IPS-20b (cell line): ENCODE data around the gene SLC24A2.

Experiments used
- H3K27ac ChIP-seq: one replicate; pipeline ENCODE4 v1.5.1; 2013; ENCODE audit warnings: low read length
- H3K27me3 ChIP-seq: 2 replicates; pipeline ENCODE4 v1.6.1; 2013; ENCODE audit warnings: mild to moderate bottlenecking, low read length, inconsistent platforms; ENCODE audit not compliant: insufficient read depth
- H3K36me3 ChIP-seq: 2 replicates; pipeline ENCODE4 v1.6.1; 2013; ENCODE audit warnings: low read depth, mild to moderate bottlenecking, inconsistent platforms, low read length, moderate library complexity; ENCODE audit not compliant: insufficient read depth
- H3K4me1 ChIP-seq: 2 replicates; pipeline ENCODE4 v1.6.1; 2013; ENCODE audit warnings: mild to moderate bottlenecking, control low read depth, inconsistent platforms, low read length, moderate library complexity; ENCODE audit not compliant: insufficient read depth
- H3K4me3 ChIP-seq: 2 replicates; pipeline ENCODE4 v1.5.1; 2013; ENCODE audit warnings: mild to moderate bottlenecking, low read length, inconsistent platforms
- H3K9ac ChIP-seq: 2 replicates; pipeline ENCODE4 v1.6.1; 2013; ENCODE audit warnings: low read depth, mild to moderate bottlenecking, inconsistent platforms, low read length, moderate library complexity
- H3K9me3 ChIP-seq: 2 replicates; pipeline ENCODE4 v1.6.1; 2013; ENCODE audit warnings: mild to moderate bottlenecking, low read depth, low read length, inconsistent platforms; ENCODE audit not compliant: insufficient read depth

Gene SLC24A2

DNA sequence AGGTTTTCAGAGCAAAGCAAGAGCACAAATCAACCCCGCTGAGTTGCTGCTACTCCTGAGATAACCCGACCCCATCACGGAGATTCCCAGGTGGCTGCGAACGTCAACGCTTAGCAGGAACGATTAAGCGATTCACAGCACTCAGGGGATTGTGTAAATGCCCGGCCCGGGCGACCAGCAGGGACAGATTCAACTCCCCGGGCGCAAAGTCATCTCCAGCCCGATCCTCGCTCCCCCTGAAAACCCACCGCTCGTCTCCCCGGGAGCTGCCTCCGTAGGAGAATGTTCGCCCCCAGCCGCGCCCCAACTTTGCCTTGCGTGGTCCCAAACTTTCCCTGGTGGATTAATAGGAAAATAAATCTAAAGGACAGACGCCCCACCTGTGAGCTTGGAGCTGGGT is 685 bp downstream of the SLC24A2 start:
- Histone ChIP-seq H3K9me3 (peaks cover 5% of the 10 kb centered on the region; the same call in 1 of the 2 replicates), H3K4me1 (peaks cover 16% of the 10 kb centered on the region), H3K9ac (peak overlapping the region; percentile 34; the same call in 1 of the 2 replicates), H3K27ac (no peak overlapping the region), H3K4me3 (peak overlapping the region; percentile 70; the same call in 1 of the 2 replicates), H3K27me3 (peaks cover 52% of the 10 kb centered on the region), H3K36me3 (no peaks in the 10 kb centered on the region; the same call in 1 of the 2 replicates)

DNA sequence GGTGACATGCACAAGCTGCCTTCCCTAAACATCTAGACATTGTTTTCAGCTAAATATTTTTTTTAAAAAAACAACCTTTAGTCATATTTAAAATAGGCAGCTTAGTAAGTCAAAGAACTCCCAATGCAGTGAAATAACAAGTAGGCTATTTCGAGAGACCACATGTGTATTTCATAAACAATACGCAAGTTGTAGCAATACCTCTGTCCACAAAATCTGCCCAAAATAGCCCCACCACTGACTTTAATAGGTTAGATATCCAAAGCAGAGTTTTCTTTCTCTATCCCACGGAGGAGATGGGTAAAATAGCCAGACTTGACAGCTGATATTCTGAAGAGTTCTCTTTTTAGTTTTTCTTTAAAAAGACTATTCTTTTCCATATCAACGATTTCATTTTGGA is 1.2 kb downstream of the SLC24A2 start:
- H3K9ac ChIP-seq = no peak overlapping the region; the same call in 1 of the 2 replicates
- H3K4me3 ChIP-seq = peak overlapping the region; percentile 70; the same call in 1 of the 2 replicates
- H3K36me3 ChIP-seq = no peaks in the 10 kb centered on the region; the same call in 1 of the 2 replicates
- H3K27me3 ChIP-seq = peaks cover 52% of the 10 kb centered on the region
- no peak overlapping the region for H3K27ac ChIP-seq
- H3K9me3 ChIP-seq = peaks cover 5% of the 10 kb centered on the region; the same call in 1 of the 2 replicates
- H3K4me1 ChIP-seq = peaks cover 13% of the 10 kb centered on the region

DNA sequence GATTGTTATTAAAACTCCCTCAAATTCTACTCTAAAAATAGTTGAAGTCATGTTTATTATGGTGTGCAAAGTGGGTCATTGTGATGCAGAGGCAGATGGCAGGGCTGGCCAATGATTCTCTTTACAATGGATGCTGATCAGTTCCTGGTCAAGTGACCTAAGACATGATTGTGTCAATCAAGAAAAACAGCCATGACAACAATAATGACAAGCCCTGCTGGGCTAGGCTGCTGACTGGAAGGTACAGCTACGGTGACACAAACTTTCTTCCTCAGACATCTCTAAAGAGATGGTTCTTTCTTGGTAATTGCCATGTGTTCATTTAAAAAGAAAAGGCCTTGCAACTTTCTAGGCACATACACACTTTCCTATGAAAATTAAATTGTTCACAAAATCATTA is 3.6 kb downstream of the SLC24A2 start:
- H3K36me3 ChIP-seq = no peaks in the 10 kb centered on the region; the same call in 1 of the 2 replicates
- peaks cover 45% of the 10 kb centered on the region for H3K27me3 ChIP-seq
- H3K4me1 ChIP-seq = peaks cover 13% of the 10 kb centered on the region
- H3K27ac ChIP-seq = no peak overlapping the region
- no peaks in the 10 kb centered on the region for H3K9me3 ChIP-seq
- no peak overlapping the region for H3K9ac ChIP-seq
- no peak overlapping the region for H3K4me3 ChIP-seq

DNA sequence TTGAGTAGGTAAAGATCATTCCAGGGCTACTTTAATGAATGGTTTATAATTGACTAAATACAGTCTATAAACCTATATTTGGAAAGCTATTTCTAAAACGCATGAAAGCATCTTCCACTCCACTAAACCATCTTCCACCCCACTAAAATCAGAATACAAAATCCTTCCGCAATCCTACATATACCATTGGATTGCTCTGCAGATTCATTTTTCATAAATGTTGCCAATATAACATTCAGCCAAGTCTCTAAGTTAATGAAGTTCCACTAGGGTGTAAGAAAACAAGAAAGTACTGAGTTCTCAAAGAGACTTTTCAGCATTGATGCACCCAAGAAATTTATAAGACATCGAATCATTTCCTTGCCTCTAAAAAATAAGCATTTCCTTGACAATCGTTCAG is 4.7 kb downstream of the SLC24A2 start:
- H3K9me3 ChIP-seq = no peaks in the 10 kb centered on the region
- H3K27me3 ChIP-seq = peaks cover 34% of the 10 kb centered on the region
- H3K27ac ChIP-seq = no peak overlapping the region
- H3K9ac ChIP-seq = no peak overlapping the region
- no peak overlapping the region for H3K4me3 ChIP-seq
- peaks cover 13% of the 10 kb centered on the region for H3K4me1 ChIP-seq
- no peaks in the 10 kb centered on the region; the same call in 1 of the 2 replicates for H3K36me3 ChIP-seq

DNA sequence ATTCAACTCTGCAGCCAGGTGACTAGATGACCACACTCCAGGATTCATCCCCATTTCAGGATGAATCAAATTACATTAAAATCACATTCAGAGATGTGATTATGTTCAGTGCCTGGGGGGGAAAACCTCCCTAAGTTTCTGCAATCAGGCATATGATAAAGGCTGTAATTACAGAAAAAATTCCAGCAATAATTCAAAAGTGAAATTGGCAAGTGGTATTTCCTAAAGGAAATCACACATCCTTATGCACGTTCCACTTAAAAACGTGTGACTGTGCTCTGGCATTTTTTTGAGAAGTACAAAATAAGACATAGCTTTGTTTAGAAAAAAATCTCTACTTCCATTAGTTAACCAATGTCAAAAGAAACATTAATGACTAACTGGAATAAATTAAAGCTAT is 5.3 kb downstream of the SLC24A2 start:
- H3K27ac ChIP-seq = no peak overlapping the region
- H3K36me3 ChIP-seq = no peaks in the 10 kb centered on the region; the same call in 1 of the 2 replicates
- no peak overlapping the region for H3K9ac ChIP-seq
- H3K4me1 ChIP-seq = peaks cover 13% of the 10 kb centered on the region
- no peaks in the 10 kb centered on the region for H3K9me3 ChIP-seq
- H3K27me3 ChIP-seq = peaks cover 29% of the 10 kb centered on the region
- no peak overlapping the region for H3K4me3 ChIP-seq

DNA sequence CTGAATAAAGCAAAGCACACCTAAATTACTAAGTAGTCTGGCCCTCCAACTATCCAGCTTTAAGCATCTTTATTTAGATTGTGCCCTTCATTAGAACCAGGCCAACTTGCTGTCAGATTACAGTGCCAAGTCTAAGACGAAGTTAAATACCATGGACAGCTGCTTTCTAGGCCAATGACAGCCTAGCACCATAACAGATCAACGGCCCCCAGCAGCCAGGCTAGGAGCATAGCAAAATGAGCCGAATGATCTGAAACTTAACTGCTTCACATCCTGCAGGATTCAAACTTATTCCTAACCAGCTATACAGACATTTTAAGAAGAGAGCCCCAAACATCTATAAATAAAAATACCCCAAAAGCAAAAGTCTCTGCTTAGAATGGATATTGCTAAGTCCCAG is 6.8 kb downstream of the SLC24A2 start:
- peaks cover 14% of the 10 kb centered on the region for H3K27me3 ChIP-seq
- no peak overlapping the region for H3K4me3 ChIP-seq
- H3K9ac ChIP-seq = no peak overlapping the region
- no peaks in the 10 kb centered on the region; the same call in 1 of the 2 replicates for H3K36me3 ChIP-seq
- H3K9me3 ChIP-seq = no peaks in the 10 kb centered on the region
- no peak overlapping the region for H3K27ac ChIP-seq
- peaks cover 10% of the 10 kb centered on the region for H3K4me1 ChIP-seq

DNA sequence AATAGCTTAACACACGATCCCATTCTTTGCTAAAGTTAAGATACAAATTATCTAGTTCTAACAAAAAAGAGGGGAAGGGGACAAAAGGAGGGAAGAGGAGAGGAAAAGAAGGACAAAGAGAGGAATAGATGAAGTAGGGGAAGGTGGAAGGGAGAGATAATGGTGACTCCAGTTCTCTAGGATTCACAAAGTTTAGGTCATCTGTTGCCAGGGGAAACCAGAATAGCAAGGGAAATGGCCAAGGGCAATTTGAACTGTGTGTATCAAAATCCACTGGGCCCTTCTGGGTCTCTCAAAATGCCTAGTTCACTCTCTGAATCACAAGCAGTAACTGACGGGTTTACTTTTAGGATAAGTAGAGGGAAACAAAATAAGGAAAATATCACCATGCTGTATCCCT is 7.6 kb downstream of the SLC24A2 start:
- H3K27me3 ChIP-seq = peaks cover 6% of the 10 kb centered on the region
- H3K4me1 ChIP-seq = peaks cover 10% of the 10 kb centered on the region
- no peak overlapping the region for H3K9ac ChIP-seq
- H3K9me3 ChIP-seq = no peaks in the 10 kb centered on the region
- no peak overlapping the region for H3K27ac ChIP-seq
- H3K4me3 ChIP-seq = no peak overlapping the region
- H3K36me3 ChIP-seq = no peaks in the 10 kb centered on the region; the same call in 1 of the 2 replicates

DNA sequence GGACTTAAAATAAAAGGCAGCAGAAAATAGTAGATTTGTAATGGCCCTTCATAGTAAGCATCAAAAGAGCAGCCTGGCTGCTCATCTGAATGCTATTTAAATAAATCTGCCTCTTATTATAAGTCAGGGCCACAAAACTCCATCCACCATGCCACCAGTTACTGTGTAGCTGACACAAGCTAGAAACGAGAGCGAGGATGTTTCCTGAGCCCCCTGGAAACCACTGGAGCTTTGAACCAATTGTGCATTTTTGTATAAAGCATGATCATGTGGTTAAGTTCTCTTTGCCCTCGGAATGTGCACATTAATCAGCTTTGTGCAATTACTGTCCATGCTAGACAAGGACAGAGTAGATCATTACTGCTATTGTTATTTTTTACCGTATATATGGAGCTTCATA is 17.4 kb downstream of the SLC24A2 start:
- Histone ChIP-seq H3K27me3 (no peaks in the 10 kb centered on the region), H3K4me3 (no peak overlapping the region), H3K36me3 (no peaks in the 10 kb centered on the region), H3K4me1 (no peaks in the 10 kb centered on the region), H3K9me3 (no peaks in the 10 kb centered on the region), H3K27ac (no peak overlapping the region), H3K9ac (no peak overlapping the region)

DNA sequence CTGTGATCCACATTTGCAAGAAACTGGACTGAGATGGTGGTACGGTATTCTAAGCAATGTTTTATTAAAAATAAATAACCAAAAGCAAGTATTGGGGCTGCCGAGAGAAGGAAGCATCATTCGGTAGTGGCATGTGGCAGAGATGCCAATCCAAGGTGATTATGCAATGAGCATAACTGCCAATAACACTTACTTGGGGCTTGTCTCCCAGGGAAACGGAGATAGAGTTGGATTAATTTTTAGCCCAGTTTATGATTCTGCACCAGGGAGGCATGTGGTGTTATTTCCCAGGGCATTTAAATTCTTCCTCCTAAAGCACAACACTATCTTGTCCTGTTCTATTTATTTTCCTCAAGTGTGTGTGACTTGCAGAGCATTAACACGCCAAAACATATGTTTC is 17.9 kb downstream of the SLC24A2 start:
- Histone ChIP-seq H3K9me3 (no peaks in the 10 kb centered on the region), H3K27me3 (no peaks in the 10 kb centered on the region), H3K9ac (no peak overlapping the region), H3K4me3 (no peak overlapping the region), H3K4me1 (no peaks in the 10 kb centered on the region), H3K36me3 (no peaks in the 10 kb centered on the region), H3K27ac (no peak overlapping the region)

DNA sequence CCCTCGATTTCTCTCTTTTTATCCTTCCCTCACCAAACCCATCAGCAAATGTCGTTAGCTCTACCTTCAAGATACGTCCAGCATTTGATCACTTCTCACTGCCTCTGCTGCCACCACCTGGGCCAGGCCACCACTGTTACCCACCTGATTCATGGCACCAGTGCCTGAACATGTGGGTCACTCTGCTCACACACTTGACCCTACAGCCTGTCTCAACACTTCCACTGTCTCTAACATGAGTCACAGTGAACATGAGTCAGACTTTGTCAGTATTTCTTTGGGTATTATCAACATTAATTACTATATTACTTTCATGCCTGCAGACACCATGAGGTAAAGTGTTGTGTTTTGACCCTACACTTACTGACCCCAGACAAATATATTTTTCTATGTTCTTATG is 19.6 kb downstream of the SLC24A2 start:
- no peak overlapping the region for H3K4me3 ChIP-seq
- no peak overlapping the region for H3K27ac ChIP-seq
- H3K27me3 ChIP-seq = no peaks in the 10 kb centered on the region
- no peaks in the 10 kb centered on the region for H3K4me1 ChIP-seq
- no peaks in the 10 kb centered on the region for H3K36me3 ChIP-seq
- H3K9ac ChIP-seq = no peak overlapping the region
- no peaks in the 10 kb centered on the region; the same call in 1 of the 2 replicates for H3K9me3 ChIP-seq

DNA sequence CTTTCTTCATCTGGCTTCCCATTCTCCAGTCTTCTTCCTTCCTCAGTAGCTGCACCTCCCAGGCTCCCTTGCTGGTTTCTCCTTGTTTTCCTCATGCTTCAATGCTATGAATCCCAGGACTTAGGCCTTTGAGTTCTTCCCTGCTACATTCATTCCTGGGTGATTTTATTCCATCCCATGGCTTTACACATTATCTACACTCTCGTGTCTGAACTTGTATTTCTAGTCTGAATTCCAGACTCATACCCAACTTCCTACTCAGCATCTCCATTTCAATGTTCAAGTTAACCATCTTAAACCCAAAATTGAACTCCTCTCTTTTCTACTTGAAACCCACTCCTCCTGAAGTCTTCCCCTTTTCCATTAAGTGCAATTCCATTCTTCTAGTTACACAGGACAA is 20.0 kb downstream of the SLC24A2 start:
- Histone ChIP-seq H3K9me3 (no peaks in the 10 kb centered on the region; the same call in 1 of the 2 replicates), H3K9ac (no peak overlapping the region), H3K36me3 (no peaks in the 10 kb centered on the region), H3K27me3 (no peaks in the 10 kb centered on the region), H3K4me1 (no peaks in the 10 kb centered on the region), H3K4me3 (no peak overlapping the region), H3K27ac (no peak overlapping the region)

DNA sequence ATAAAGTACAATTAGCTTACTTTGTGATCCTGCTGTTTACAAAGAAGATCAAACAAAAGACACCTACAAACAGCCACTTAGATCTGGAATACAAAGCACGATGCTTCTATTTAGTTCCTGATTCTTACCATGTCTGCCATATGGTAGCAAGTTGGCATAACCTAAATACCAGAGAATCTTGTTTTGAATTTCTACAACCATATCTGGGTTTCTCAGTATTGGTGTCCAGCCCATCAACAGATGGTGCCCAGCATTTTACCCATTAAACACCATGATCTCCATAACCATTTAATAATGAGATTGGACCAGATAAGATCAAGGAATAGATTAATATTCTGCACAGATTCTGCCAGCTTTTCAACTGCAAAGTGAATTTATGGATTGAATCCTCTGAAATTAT is 29.8 kb downstream of the SLC24A2 start:
- H3K36me3 ChIP-seq = no peaks in the 10 kb centered on the region
- no peak overlapping the region for H3K27ac ChIP-seq
- H3K9ac ChIP-seq = no peak overlapping the region
- no peak overlapping the region for H3K4me3 ChIP-seq
- no peaks in the 10 kb centered on the region for H3K9me3 ChIP-seq
- no peaks in the 10 kb centered on the region for H3K4me1 ChIP-seq
- no peaks in the 10 kb centered on the region for H3K27me3 ChIP-seq
